Central memory CD8-positive, alpha-beta T cell (primary cell): Measurements from ENCODE around the gene HPS4.

ENCODE experiments used
- ATAC-seq: fragments of 150-1000 bp; cut with Tn5 transposase; replicated peaks from 2 replicates; pipeline ENCODE4 v1.10.0; 2022; ENCODE audit warnings: mild to moderate bottlenecking, moderate FRiP score, moderate number of reproducible peaks; ENCODE audit not compliant: poor library complexity, severe bottlenecking; ENCODE audit errors: extremely low read depth
- DNase-seq, 2 donors: peaks; one replicate each; pipeline ENCODE4 v3.0.0; 2021; ENCODE audit warnings: low spot score in 2 of 2
- H3K27ac Mint-ChIP-seq: one replicate; pipeline ENCODE4 v1.8.0; 2022; ENCODE audit warnings: low read depth, mild to moderate bottlenecking, moderate library complexity, mixed read lengths
- H3K27me3 Mint-ChIP-seq: one replicate; pipeline ENCODE4 v1.8.0; 2022; ENCODE audit warnings: mixed read lengths
- H3K36me3 Mint-ChIP-seq: one replicate; pipeline ENCODE4 v1.8.0; 2022; ENCODE audit warnings: mild to moderate bottlenecking, moderate library complexity, mixed read lengths; ENCODE audit not compliant: insufficient read depth
- H3K4me1 Mint-ChIP-seq: one replicate; pipeline ENCODE4 v1.8.0; 2022; ENCODE audit warnings: mixed read lengths
- H3K4me3 Mint-ChIP-seq: one replicate; pipeline ENCODE4 v1.8.0; 2022; ENCODE audit warnings: mild to moderate bottlenecking, moderate library complexity, mixed read lengths
- H3K9me3 Mint-ChIP-seq: one replicate; pipeline ENCODE4 v1.8.0; 2022; ENCODE audit warnings: mixed read lengths

HPS4 gene

DNA sequence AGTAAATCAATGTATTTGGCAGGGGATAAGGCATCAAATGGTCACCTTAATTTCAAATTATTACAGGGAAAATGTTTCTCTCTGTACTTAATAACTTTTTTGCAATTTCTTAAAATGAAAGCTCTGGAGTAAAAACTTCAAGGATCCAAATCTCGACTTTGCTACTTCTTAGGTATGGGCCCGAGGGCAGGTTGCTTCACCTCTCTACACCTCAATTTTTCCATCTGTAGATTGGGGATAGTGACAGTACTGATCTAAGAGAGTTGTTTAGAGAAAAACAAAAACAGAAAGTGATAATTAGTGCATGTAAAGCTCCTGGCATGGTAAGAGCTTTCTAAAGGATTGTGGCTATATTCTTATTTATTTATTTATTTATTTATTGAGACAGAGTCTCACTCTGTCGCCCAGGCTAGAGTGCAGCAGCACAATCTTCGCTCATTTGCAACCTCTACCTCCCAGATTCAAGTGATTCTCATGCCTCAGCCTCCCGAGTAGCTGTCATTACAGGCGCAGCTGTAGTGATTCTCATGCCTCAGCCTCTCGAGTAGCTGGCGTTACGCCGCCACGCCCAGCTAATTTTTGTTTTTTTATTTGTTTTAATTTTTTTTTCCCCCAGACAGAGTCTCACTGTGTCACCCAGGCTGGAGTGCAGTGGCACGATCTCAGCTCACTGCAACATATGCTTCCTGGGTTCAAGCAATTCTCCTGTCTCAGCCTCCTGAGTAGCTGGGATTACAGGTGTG lies 31.0 kb upstream of the HPS4 start:
- H3K4me3 Mint-ChIP-seq = peak overlapping the region; percentile 8

DNA sequence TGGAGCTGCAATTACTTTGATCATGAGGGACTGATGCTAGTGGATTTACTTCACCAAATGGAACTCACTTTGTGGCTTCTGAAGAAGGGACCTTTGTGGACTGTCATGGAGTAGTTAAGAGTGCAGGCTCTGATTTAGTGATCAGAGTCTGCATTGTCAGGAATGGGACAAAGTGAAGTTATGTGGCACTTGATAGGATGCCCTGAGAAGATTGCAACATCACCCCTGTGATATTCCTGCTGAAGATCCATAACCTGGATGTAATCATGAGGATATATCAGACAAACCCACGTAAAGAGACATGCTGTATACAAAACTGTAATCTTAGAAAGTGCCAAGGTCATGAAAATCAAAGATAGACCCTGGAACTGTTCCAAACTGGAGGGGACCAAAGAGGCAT lies 30.3 kb upstream of the HPS4 start:
- ATAC-seq = no peak
- H3K27me3 Mint-ChIP-seq = no peaks in the 10 kb centered on the region

More for the DNA sequence above, 31.0 kb upstream of the HPS4 start:
- DNase-seq (no peak), ATAC-seq (no peak)
- Mint-ChIP-seq H3K4me1 (peaks cover 30% of the 10 kb centered on the region), H3K9me3 (no peaks in the 10 kb centered on the region), H3K27me3 (no peaks in the 10 kb centered on the region), H3K36me3 (peaks cover 14% of the 10 kb centered on the region), H3K27ac (no peak overlapping the region)

DNA sequence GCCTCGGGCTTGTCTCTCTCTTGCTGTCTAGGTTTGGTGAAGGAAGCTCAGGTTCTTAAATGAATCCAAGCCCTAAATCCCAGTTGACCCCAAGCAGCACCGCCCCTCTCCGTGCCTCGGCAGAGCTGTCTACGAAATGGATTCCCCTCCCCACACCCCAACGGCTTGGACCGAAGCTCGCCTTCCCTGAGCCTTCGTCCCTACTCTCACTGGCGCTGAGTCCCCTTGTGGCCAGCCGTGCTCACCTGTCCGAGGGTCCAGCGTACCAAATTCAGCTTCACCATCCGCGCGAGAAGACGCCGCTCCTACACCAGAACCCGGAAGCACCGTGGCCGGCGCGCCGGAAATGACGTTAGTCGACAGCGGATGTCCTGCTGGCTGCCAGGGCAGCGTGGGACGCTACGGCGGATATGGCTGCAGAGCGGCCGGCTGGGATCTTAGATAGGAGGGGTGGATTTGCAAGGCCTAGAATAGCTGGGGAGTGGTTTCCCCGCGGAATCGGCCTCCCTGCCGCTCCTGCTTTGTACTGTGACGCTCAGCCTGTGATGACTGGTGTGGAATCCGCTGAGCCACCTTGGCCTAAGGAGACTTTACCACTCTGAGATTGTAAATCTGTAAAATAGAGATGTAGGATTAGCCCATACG lies 28.7 kb upstream of the HPS4 start, which contains the start of gene TFIP11:
Gene TFIP11, minus strand, starts transcription at position 325 of the 645 bp plus-strand sequence. CDS start 2,201 bp downstream, outside the sequence.
- H3K4me3 Mint-ChIP-seq = peak within 1 kb of the TSS; percentile 98
- no peaks in the 10 kb centered on the region for H3K9me3 Mint-ChIP-seq
- peaks cover 38% of the 10 kb centered on the region for H3K4me1 Mint-ChIP-seq
- DNase-seq = peak; percentile 76 to 77
- H3K27ac Mint-ChIP-seq = peak within 1 kb of the TSS; percentile 99
- peaks cover 32% of the 10 kb centered on the region for H3K36me3 Mint-ChIP-seq
- H3K27me3 Mint-ChIP-seq = no peaks in the 10 kb centered on the region
- ATAC-seq = peak; percentile 90

More for the DNA sequence above, 30.3 kb upstream of the HPS4 start:
- Mint-ChIP-seq H3K27ac (no peak overlapping the region), H3K4me1 (peaks cover 36% of the 10 kb centered on the region), H3K9me3 (no peaks in the 10 kb centered on the region), H3K4me3 (peak overlapping the region; percentile 8), H3K36me3 (peaks cover 19% of the 10 kb centered on the region)
- no peak for DNase-seq

DNA sequence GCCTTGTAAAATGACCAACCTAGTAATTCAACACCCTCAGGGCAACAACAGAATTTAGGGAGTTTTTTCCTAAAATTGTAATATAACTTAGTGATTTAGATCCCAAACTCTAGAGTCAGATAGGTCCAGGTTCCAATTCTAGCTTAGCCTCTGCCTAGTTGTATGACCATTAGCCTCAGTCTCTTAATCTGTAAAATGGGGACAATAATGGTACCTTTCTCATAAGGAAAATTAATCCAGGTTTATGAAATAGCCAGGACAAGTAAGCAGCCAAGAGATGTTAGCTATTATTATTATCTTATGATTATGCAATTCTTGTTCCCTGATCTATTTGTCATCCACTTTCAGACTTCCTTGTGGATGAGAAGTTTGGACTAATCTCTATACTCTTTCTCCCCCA lies 24.6 kb upstream of the HPS4 start:
- ATAC-seq (no peak), DNase-seq (no peak)
- Mint-ChIP-seq H3K9me3 (no peaks in the 10 kb centered on the region), H3K4me3 (no peak overlapping the region), H3K27me3 (no peaks in the 10 kb centered on the region), H3K27ac (no peak overlapping the region), H3K4me1 (peaks cover 47% of the 10 kb centered on the region), H3K36me3 (peaks cover 65% of the 10 kb centered on the region)

DNA sequence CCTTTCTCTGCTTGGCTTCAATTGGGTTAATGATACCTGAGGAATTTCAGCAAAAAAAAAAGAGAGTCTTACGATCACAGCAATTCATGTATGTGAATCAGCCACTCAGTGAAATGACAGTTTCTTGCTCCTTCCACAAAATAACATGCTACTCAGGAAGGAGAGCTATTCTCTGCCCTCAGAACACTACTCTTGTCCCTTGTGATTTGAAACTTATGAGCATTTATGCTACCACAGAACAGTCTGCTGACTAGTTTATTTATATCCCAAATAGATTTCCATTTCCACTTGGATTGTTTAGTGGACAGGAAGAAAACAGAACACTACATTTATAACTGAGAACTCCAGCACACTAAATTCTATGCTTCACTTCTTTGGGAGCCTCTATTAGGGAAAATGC lies 20.2 kb upstream of the HPS4 start:
- peak overlapping the region; percentile 41 for H3K4me3 Mint-ChIP-seq
- ATAC-seq (no peak), DNase-seq (no peak)
- H3K9me3 Mint-ChIP-seq = no peaks in the 10 kb centered on the region
- peak overlapping the region; percentile 85 for H3K27ac Mint-ChIP-seq
- H3K27me3 Mint-ChIP-seq = no peaks in the 10 kb centered on the region
- H3K4me1 Mint-ChIP-seq = peaks cover 20% of the 10 kb centered on the region
- H3K36me3 Mint-ChIP-seq = peaks cover 88% of the 10 kb centered on the region

DNA sequence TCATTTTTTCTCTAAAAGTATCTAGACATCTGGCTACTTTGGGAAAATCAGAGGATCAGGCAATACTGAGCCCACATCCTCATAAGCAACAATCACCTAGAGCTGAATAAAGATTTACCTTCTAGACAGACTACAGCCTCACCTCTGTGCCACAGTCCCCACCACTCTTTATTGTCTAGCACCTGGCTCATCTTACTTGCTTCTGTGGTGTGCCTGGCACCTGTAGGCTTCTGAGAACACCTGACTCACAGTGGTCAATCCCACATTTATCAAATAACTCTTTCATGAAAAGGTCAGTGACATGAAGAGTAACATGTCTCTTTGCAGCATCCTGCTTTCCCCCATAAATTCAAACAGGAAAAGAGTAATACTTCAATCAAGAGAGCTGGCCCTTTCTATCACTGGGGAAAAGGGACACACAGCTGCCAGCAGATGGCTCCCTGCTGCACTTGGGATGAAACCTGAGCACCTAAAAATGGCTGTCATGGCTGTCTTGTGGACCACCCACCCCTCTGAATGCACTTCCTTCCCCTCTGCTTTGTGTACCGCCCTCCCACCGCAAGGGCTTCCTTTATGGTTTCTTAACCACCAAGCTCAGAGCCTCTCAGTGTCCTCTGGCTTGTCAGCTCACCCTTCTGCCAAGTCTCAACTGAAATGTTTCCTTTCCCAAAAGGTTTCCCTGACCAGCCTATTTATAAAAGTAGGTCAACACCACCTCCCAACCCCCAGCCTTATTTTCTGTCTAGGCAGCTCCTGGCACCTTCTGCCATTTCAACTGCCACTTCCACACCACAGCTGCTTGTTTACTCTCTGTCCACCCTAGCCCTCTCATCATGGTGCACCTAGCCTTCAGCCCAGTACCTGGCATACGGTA lies 19.3 kb upstream of the HPS4 start:
- DNase-seq (peak; percentile 32 to 52), ATAC-seq (peak; percentile 89)
- Mint-ChIP-seq H3K27ac (peak overlapping the region; percentile 85), H3K36me3 (peaks cover 88% of the 10 kb centered on the region), H3K4me1 (peaks cover 19% of the 10 kb centered on the region), H3K27me3 (no peaks in the 10 kb centered on the region), H3K9me3 (no peaks in the 10 kb centered on the region), H3K4me3 (peak overlapping the region; percentile 41)

DNA sequence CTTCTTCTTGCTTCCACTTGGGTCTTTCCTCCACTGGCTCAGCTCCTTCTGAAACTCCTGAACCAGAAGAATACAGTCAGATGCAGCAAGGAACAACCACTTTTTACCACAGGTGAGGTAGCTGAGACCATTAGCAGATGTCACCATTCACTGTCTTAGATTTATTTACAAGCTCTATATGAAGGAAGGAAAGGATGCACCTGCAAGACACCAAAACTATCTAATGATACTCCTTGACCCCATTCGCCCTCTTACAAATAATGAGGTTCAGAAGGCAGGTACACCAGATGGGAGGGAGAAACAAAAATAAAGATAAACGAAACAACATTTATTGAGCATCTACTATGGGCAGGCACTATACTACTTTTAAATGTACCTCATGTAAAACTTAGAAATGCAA lies 18.4 kb upstream of the HPS4 start:
- Mint-ChIP-seq H3K36me3 (peaks cover 92% of the 10 kb centered on the region), H3K4me1 (peaks cover 23% of the 10 kb centered on the region), H3K4me3 (no peak overlapping the region), H3K27ac (peak overlapping the region; percentile 85), H3K27me3 (no peaks in the 10 kb centered on the region), H3K9me3 (no peaks in the 10 kb centered on the region)
- DNase-seq = no peak
- ATAC-seq = no peak

DNA sequence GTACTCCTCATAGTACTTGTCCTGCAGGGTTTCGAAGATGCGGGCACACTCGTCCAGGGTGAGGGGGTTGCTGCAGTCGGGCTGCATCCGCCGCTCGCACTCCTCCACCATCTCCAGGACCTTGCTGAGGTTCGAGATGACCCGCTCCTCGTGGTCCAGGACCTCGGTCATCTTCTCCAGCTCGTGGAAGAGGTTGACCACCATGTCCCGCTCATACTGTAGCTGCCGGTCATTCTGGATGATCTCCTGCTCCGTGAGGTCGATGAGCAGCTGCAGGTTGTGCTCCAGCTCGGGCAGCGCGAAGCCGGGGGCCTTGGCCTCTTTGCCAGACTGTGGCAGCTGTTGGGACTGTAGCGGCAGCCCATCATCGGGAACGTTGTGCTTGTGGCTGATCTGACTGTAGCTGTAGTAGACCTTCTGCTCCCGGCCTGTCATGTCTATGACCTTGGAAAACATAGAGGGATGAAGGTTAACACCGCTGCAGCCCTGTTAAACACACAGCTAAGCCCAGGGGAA lies 15.7 kb upstream of the HPS4 start:
- peak overlapping the region; percentile 49 for H3K27ac Mint-ChIP-seq
- H3K4me3 Mint-ChIP-seq = no peak overlapping the region
- H3K36me3 Mint-ChIP-seq = peaks cover 86% of the 10 kb centered on the region
- peaks cover 22% of the 10 kb centered on the region for H3K4me1 Mint-ChIP-seq
- DNase-seq (no peak), ATAC-seq (no peak)
- no peaks in the 10 kb centered on the region for H3K9me3 Mint-ChIP-seq
- no peaks in the 10 kb centered on the region for H3K27me3 Mint-ChIP-seq

DNA sequence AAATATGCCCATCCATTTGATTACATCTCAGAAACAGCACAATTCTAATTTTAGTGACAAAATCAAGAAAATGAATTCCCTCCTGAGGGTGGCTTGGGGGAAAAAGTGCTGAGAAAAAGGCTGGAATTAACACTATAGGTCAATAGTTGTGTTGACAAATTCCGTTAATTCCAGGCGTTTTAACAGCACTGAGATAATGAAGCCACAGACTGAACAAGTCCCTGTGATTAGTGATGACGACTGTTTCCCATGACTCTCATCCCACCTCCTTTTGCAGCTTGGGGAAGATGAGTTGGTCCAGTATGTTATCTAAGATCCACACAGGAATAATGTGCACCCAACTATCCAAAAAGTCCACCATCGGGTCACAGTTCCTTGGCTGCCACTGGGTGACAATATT lies 12.9 kb upstream of the HPS4 start:
- DNase-seq = no peak
- H3K4me3 Mint-ChIP-seq = no peak overlapping the region
- peaks cover 79% of the 10 kb centered on the region for H3K36me3 Mint-ChIP-seq
- ATAC-seq = no peak
- peaks cover 9% of the 10 kb centered on the region for H3K4me1 Mint-ChIP-seq
- no peaks in the 10 kb centered on the region for H3K9me3 Mint-ChIP-seq
- no peaks in the 10 kb centered on the region for H3K27me3 Mint-ChIP-seq
- H3K27ac Mint-ChIP-seq = peak overlapping the region; percentile 67

DNA sequence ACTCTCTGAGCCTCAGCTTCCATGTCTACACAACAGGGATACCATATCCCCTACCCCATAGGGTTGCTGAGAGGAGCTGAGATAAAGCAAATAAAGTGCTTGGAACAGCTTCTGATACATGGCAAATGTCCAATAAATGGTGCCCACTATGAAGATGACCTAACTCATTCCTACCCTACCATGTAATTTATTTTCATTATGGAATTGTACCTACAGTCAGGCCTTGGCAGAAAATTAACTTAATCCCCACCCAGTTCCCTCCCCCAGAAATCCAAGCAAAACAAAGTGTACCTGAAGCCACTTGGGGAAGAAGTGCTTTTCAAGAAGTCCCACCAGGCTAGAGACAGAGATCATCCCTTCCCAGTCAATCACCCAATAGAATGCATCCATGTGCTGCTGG lies 10.9 kb upstream of the HPS4 start:
- H3K9me3 Mint-ChIP-seq = no peaks in the 10 kb centered on the region
- H3K27ac Mint-ChIP-seq = no peak overlapping the region
- no peaks in the 10 kb centered on the region for H3K27me3 Mint-ChIP-seq
- no peak for ATAC-seq
- no peak overlapping the region for H3K4me3 Mint-ChIP-seq
- no peak for DNase-seq
- peaks cover 9% of the 10 kb centered on the region for H3K4me1 Mint-ChIP-seq
- H3K36me3 Mint-ChIP-seq = peaks cover 79% of the 10 kb centered on the region

DNA sequence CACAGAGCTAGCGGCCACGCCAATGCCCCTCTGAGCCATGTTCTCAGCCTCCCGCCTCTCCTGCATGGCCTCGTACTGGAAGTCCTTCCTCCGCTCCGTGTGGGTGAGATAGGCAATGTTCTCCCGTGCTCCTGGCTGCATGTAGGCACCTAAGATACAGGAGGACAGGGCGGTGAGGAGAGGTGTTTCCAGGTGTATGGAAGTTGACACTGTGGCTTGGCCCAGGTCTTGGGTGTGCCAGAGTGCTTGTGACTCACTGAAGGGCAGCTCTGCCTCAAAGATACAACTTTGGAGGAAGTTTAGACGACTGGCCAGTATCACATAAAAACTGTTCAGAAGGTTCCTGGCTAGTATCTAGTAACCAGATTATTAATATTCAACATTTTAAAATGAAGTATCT lies 8.6 kb upstream of the HPS4 start:
- Mint-ChIP-seq H3K36me3 (peaks cover 75% of the 10 kb centered on the region), H3K27me3 (no peaks in the 10 kb centered on the region), H3K4me1 (peaks cover 7% of the 10 kb centered on the region), H3K4me3 (no peak overlapping the region), H3K9me3 (no peaks in the 10 kb centered on the region), H3K27ac (no peak overlapping the region)
- ATAC-seq = no peak
- DNase-seq = no peak

DNA sequence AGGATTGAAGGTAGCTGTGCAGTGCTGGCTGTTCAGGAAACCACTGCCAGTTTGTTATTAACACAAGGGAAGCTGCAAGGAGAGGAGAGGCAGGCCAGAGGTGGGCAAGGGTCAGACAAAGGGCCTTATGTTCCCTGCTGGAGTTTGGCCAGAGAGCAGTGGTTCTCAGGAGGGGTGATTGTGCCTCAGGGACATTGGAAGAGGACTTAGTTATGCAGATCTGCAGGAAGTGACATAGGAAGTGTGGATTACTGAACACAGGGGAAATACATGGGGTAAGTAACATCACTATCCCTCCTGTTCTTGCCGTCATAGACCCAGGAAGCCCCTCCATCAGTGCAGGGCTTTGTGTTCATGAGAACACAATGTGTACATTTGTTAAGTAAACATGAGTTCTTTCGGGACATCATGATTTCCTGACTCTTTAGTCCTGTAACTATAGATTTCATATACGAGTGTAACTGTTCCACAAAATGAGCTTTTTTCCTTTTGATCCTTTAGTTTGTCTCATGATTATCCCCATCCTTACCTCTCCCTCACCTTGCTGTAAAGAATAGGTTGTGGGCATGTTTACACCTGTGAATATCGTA lies 6.0 kb upstream of the HPS4 start:
- Mint-ChIP-seq H3K4me3 (no peak overlapping the region), H3K27me3 (no peaks in the 10 kb centered on the region), H3K27ac (peak overlapping the region; percentile 20), H3K4me1 (peaks cover 22% of the 10 kb centered on the region), H3K9me3 (no peaks in the 10 kb centered on the region), H3K36me3 (peaks cover 66% of the 10 kb centered on the region)
- ATAC-seq = no peak
- DNase-seq = no peak
